Measurements from ENCODE around the gene TMEM170A. TPM values are rescaled to one million over a fixed set of nuclear protein-coding genes. Genes with fewer than 3 reads are reported as not detected.
A peak's percentile ranks its signal among the peaks of the same experiment; 100 is the strongest.

TMEM170A gene
- total RNA-seq, 1 experiment from 2014 or later, result 45.6 TPM

DNA sequence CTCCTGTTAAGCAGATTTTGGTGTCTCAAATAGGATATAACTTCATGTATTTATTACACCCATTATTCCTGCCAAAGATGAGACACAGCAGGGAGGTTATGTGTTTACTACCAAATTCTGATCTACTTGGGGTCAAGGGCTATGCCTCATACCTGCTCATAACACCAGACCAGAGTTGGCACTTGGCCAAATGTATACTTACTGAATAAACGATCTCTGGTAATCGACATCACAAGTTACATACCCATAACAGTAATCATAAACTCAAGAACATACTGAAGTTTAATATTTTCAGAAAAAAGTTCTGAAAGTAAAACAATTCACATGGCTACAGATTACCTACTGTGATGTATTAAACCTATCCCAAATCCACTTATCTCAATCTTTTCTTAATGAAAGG lies 2.9 kb downstream of the TMEM170A start (continued):
- TF ChIP-seq, protein P1, sequence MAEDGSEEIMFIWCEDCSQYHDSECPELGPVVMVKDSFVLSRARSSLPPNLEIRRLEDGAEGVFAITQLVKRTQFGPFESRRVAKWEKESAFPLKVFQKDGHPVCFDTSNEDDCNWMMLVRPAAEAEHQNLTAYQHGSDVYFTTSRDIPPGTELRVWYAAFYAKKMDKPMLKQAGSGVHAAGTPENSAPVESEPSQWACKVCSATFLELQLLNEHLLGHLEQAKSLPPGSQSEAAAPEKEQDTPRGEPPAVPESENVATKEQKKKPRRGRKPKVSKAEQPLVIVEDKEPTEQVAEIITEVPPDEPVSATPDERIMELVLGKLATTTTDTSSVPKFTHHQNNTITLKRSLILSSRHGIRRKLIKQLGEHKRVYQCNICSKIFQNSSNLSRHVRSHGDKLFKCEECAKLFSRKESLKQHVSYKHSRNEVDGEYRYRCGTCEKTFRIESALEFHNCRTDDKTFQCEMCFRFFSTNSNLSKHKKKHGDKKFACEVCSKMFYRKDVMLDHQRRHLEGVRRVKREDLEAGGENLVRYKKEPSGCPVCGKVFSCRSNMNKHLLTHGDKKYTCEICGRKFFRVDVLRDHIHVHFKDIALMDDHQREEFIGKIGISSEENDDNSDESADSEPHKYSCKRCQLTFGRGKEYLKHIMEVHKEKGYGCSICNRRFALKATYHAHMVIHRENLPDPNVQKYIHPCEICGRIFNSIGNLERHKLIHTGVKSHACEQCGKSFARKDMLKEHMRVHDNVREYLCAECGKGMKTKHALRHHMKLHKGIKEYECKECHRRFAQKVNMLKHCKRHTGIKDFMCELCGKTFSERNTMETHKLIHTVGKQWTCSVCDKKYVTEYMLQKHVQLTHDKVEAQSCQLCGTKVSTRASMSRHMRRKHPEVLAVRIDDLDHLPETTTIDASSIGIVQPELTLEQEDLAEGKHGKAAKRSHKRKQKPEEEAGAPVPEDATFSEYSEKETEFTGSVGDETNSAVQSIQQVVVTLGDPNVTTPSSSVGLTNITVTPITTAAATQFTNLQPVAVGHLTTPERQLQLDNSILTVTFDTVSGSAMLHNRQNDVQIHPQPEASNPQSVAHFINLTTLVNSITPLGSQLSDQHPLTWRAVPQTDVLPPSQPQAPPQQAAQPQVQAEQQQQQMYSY (CRISPR knock-in tag; IDR thresholded peaks at IDR 0.05), result no peak
- TF ChIP-seq RELA (CRISPR knock-in tag; IDR thresholded peaks at IDR 0.05; ENCODE audit: borderline replicate concordance) (no peak), FOXP1 (CRISPR knock-in tag; IDR thresholded peaks at IDR 0.05; ENCODE audit: borderline replicate concordance) (no peak), TCF7 (CRISPR knock-in tag; IDR thresholded peaks at IDR 0.05; ENCODE audit: low read depth) (no peak), ETV6 (CRISPR knock-in tag; IDR thresholded peaks at IDR 0.05) (no peak), EMX1 (CRISPR knock-in tag; IDR thresholded peaks at IDR 0.05) (no peak)

DNA sequence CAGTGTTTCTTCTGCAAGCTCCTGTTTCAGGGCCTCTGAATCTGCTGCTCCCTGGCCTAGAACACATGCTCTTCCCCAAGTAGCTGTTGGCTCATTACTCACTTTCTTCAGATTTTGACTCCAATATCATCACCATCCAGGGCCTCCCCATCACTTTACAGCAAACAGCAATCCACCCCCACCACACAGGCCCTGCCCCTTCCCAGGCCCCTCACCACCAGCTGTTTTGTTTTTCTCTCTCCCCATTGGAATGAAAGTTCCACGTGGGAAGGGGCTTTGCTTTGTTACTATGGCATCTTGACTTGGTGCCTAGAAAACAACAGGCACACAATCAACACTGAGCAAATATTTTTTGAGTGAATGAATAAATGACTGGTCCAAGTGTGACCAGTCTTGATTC lies 4.0 kb downstream of the TMEM170A start:
- POLR2A ChIA-PET, result interaction anchor here (0.5 kb wide), 1 partner anchor 57 kb away, joined by 3 read pairs; no protein-coding TSS in a partner anchor
- peaks cover 63% of the 10 kb centered on the region for H3K4me1 Mint-ChIP-seq
- ATAC-seq (no peak), DNase-seq (ENCODE audit: low spot score) (no peak)
- no peaks in the 10 kb centered on the region for H3K27me3 Mint-ChIP-seq (ENCODE audit: low read depth)
- H3K36me3 Mint-ChIP-seq, result peaks cover 4% of the 10 kb centered on the region
- TF ChIP-seq ZBTB21 (CRISPR knock-in tag; IDR thresholded peaks at IDR 0.05; ENCODE audit: borderline replicate concordance) (no peak), GTF2I (CRISPR knock-in tag; conservative IDR thresholded peaks at IDR 0.05) (no peak), OVOL2 (CRISPR knock-in tag; IDR thresholded peaks at IDR 0.05; ENCODE audit: borderline replicate concordance) (no peak), SP1 (CRISPR knock-in tag; conservative IDR thresholded peaks at IDR 0.05) (no peak), CDX4 (CRISPR knock-in tag; IDR thresholded peaks at IDR 0.05; ENCODE audit: borderline replicate concordance) (no peak), ELF4 (CRISPR knock-in tag; IDR thresholded peaks at IDR 0.05; ENCODE audit: low read depth) (no peak), ATF3 (CRISPR knock-in tag; conservative IDR thresholded peaks at IDR 0.05) (no peak), TP53 (CRISPR knock-in tag; IDR thresholded peaks at IDR 0.05) (no peak), TCF7 (CRISPR knock-in tag; IDR thresholded peaks at IDR 0.05; ENCODE audit: low read depth) (no peak), ZNF416 (CRISPR knock-in tag; IDR thresholded peaks at IDR 0.05) (no peak), RELA (CRISPR knock-in tag; IDR thresholded peaks at IDR 0.05; ENCODE audit: borderline replicate concordance) (no peak), GABPB1 (CRISPR knock-in tag; IDR thresholded peaks at IDR 0.05) (no peak)
- TF ChIP-seq, protein P1 (CRISPR knock-in tag; IDR thresholded peaks at IDR 0.05), result no peak
- TF ChIP-seq, protein P2, sequence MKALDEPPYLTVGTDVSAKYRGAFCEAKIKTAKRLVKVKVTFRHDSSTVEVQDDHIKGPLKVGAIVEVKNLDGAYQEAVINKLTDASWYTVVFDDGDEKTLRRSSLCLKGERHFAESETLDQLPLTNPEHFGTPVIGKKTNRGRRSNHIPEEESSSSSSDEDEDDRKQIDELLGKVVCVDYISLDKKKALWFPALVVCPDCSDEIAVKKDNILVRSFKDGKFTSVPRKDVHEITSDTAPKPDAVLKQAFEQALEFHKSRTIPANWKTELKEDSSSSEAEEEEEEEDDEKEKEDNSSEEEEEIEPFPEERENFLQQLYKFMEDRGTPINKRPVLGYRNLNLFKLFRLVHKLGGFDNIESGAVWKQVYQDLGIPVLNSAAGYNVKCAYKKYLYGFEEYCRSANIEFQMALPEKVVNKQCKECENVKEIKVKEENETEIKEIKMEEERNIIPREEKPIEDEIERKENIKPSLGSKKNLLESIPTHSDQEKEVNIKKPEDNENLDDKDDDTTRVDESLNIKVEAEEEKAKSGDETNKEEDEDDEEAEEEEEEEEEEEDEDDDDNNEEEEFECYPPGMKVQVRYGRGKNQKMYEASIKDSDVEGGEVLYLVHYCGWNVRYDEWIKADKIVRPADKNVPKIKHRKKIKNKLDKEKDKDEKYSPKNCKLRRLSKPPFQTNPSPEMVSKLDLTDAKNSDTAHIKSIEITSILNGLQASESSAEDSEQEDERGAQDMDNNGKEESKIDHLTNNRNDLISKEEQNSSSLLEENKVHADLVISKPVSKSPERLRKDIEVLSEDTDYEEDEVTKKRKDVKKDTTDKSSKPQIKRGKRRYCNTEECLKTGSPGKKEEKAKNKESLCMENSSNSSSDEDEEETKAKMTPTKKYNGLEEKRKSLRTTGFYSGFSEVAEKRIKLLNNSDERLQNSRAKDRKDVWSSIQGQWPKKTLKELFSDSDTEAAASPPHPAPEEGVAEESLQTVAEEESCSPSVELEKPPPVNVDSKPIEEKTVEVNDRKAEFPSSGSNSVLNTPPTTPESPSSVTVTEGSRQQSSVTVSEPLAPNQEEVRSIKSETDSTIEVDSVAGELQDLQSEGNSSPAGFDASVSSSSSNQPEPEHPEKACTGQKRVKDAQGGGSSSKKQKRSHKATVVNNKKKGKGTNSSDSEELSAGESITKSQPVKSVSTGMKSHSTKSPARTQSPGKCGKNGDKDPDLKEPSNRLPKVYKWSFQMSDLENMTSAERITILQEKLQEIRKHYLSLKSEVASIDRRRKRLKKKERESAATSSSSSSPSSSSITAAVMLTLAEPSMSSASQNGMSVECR (CRISPR knock-in tag; IDR thresholded peaks at IDR 0.05; ENCODE audit: borderline replicate concordance), result no peak
- TF ChIP-seq, protein P3, sequence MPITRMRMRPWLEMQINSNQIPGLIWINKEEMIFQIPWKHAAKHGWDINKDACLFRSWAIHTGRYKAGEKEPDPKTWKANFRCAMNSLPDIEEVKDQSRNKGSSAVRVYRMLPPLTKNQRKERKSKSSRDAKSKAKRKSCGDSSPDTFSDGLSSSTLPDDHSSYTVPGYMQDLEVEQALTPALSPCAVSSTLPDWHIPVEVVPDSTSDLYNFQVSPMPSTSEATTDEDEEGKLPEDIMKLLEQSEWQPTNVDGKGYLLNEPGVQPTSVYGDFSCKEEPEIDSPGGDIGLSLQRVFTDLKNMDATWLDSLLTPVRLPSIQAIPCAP (CRISPR knock-in tag; IDR thresholded peaks at IDR 0.05), result no peak
- TF ChIP-seq, protein P4, sequence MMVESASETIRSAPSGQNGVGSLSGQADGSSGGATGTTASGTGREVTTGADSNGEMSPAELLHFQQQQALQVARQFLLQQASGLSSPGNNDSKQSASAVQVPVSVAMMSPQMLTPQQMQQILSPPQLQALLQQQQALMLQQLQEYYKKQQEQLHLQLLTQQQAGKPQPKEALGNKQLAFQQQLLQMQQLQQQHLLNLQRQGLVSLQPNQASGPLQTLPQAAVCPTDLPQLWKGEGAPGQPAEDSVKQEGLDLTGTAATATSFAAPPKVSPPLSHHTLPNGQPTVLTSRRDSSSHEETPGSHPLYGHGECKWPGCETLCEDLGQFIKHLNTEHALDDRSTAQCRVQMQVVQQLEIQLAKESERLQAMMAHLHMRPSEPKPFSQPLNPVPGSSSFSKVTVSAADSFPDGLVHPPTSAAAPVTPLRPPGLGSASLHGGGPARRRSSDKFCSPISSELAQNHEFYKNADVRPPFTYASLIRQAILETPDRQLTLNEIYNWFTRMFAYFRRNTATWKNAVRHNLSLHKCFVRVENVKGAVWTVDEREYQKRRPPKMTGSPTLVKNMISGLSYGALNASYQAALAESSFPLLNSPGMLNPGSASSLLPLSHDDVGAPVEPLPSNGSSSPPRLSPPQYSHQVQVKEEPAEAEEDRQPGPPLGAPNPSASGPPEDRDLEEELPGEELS (CRISPR knock-in tag; IDR thresholded peaks at IDR 0.05), result no peak
- CTCF ChIA-PET, result interaction anchor here (0.8 kb wide), 1 partner anchor 57 kb away, joined by 4 read pairs; no protein-coding TSS in a partner anchor
- H3K9me3 Mint-ChIP-seq, result no peaks in the 10 kb centered on the region
- no peak overlapping the region for H3K4me3 Mint-ChIP-seq
- H3K27ac Mint-ChIP-seq, result peak overlapping the region; percentile 94

Data from WTC11 (cell line).